ENCODE results near the gene MAPKAPK3. TPM values are rescaled to one million over a fixed set of nuclear protein-coding genes. Genes with fewer than 3 reads are reported as not detected.

The MAPKAPK3 gene
- total and polyA plus RNA-seq, 2 donors (not counting 3 experiments of a cell fraction or from before 2014, with no cell fraction given) = 21.3 to 30.5 TPM

DNA sequence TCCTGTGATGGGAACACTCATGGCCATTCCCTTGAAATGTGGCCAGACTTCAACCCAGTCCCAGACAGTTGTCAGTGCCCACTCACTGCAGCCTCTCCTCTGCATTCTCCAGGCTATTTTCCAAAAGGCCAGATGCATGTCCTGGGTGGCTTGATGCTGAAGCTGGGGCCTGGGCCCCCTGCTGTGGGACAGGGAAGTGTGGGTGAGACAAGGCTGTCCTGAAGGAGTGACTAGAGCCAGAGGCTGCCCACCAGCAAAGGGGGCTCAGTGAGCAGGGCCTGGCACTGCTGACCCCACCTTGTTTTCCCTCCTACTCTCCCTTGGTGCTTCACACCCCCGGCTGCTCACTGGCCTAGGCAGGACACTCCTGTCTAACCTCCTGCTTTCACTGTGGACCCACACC, 17.2 kb upstream of the MAPKAPK3 start:
- peaks cover 0 to 2% of the 10 kb centered on the region in 2 experiments for H3K27me3 ChIP-seq (ENCODE audit: control insufficient read depth in 2 of 2, insufficient read depth in 2 of 2, low read length in 2 of 2)
- FAIRE-seq (no peak), DNase-seq (ENCODE audit: low read depth, low spot score) (no peak)
- no peak overlapping the region for H3K9ac ChIP-seq (replicated peaks; ENCODE audit: extremely low read depth, insufficient read depth, low read length)
- no peak overlapping the region for H3K27ac ChIP-seq (ENCODE audit: insufficient read depth, low read depth, low read length)
- H3K4me1 ChIP-seq (ENCODE audit: control insufficient read depth, extremely low read depth, insufficient read depth, low read length) = peaks cover 10% of the 10 kb centered on the region
- intact Hi-C loops (cut with micrococcal nuclease) = no loop called here
- no peaks in the 10 kb centered on the region for H4K20me1 ChIP-seq (replicated peaks; ENCODE audit: control insufficient read depth, extremely low read depth, insufficient read depth, low read length)
- dilution Hi-C loops (cut with MboI; ENCODE audit: extremely low pct_ligation_motif_present, low sequenced_read_pairs) = no loop called here
- POLR2A ChIA-PET = no interaction called here
- CTCF ChIA-PET = no interaction called here
- no peak overlapping the region for H3K4me2 ChIP-seq (ENCODE audit: insufficient read depth, low read length)
- no peaks in the 10 kb centered on the region for H3K79me2 ChIP-seq (ENCODE audit: control insufficient read depth, insufficient read depth, low read length)
- TF ChIP-seq FOS (IDR thresholded peaks at IDR 0.05; ENCODE audit: borderline replicate concordance, insufficient read depth, low read length) (no peak), EZH2 (IDR thresholded peaks at IDR 0.05; ENCODE audit: borderline replicate concordance, low read depth, low read length, severe bottlenecking) (no peak), CTCF (IDR thresholded peaks at IDR 0.05; ENCODE audit: extremely low read depth in 1 of 2, insufficient read depth in 1 of 2, low read depth in 1 of 2, low read length in 2 of 2) (no peak), POLR2A (IDR thresholded peaks at IDR 0.05; ENCODE audit: low read depth, low read length) (no peak), POLR2AphosphoS5 (IDR thresholded peaks at IDR 0.05; ENCODE audit: insufficient read depth, low read depth, low read length) (no peak), JUN (IDR thresholded peaks at IDR 0.05; ENCODE audit: borderline replicate concordance, insufficient read depth, insufficient read length, low read depth) (no peak), GATA2 (IDR thresholded peaks at IDR 0.05; ENCODE audit: insufficient read depth, insufficient read length, low read depth, low read length) (no peak), MYC (IDR thresholded peaks at IDR 0.05; ENCODE audit: low read depth, low read length) (no peak)
- TF ChIP-seq, protein P1, sequence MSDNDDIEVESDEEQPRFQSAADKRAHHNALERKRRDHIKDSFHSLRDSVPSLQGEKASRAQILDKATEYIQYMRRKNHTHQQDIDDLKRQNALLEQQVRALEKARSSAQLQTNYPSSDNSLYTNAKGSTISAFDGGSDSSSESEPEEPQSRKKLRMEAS (IDR thresholded peaks at IDR 0.05; ENCODE audit: insufficient read depth, insufficient read length) = no peak
- H3K9me3 ChIP-seq (replicated peaks; ENCODE audit: control insufficient read depth, insufficient read depth, low read length) = no peaks in the 10 kb centered on the region
- H3K4me3 ChIP-seq (replicated peaks in 1 of 3; ENCODE audit: insufficient read depth in 1 of 3, low read depth in 1 of 3, low read length in 3 of 3) = no peak overlapping the region
- no TSS peak for BruUV-seq (replicated peaks)
- no peaks in the 10 kb centered on the region for H3K36me3 ChIP-seq (ENCODE audit: control insufficient read depth in 2 of 2, extremely low read depth in 1 of 2, insufficient read depth in 2 of 2, low read length in 2 of 2)
- H3K9me1 ChIP-seq (replicated peaks; ENCODE audit: control insufficient read depth, extremely low read depth, insufficient read depth, low read length) = no peaks in the 10 kb centered on the region
- no peak overlapping the region for H2AFZ ChIP-seq (ENCODE audit: low read depth, low read length)

All from endothelial cell of umbilical vein (primary cell).